GM19328 (cell line): ENCODE results near the gene IZUMO1.
"Not testable (repeated sequence)": the region's sequence is repeated elsewhere in the genome, so short reads cannot be mapped to it uniquely, and the experiment has no call there.

ENCODE experiments used
- ATAC-seq: cut with Tn5 transposase; IDR thresholded peaks from one replicate; pipeline ENCODE4 v1.9.1; 2021; ENCODE audit warnings: mild to moderate bottlenecking, moderate library complexity; ENCODE audit not compliant: unreplicated experiment

Gene IZUMO1

GRCh38 chr19:48714759-48715675, 31.7 kb downstream of the IZUMO1 start:
- ATAC-seq, result no peak

- ATAC-seq, result peak; percentile 85
Measured at GRCh38 chr19:48713864-48714755, 32.6 kb downstream of the IZUMO1 start.

- no peak for ATAC-seq
Measured at GRCh38 chr19:48713041-48713863, 33.5 kb downstream of the IZUMO1 start.

- ATAC-seq, result no peak
Measured at GRCh38 chr19:48711106-48711662, 35.5 kb downstream of the IZUMO1 start.

GRCh38 chr19:48708471-48708870, 38.2 kb downstream of the IZUMO1 start:
- no peak for ATAC-seq

- no peak for ATAC-seq
Measured at GRCh38 chr19:48705431-48705830, 41.3 kb downstream of the IZUMO1 start.

GRCh38 chr19:48703316-48703715, 43.4 kb downstream of the IZUMO1 start:
- no peak for ATAC-seq

- ATAC-seq, result no peak
Measured at GRCh38 chr19:48702701-48703100, 44.0 kb downstream of the IZUMO1 start.

GRCh38 chr19:48698046-48698445, 48.7 kb downstream of the IZUMO1 start:
- no peak for ATAC-seq

- ATAC-seq, result no peak
Measured at GRCh38 chr19:48696353-48697010, 50.2 kb downstream of the IZUMO1 start.

GRCh38 chr19:48695743-48696352, 50.9 kb downstream of the IZUMO1 start, which contains the start of gene FUT2:
FUT2 (plus strand) TSS chr19:48695971; CDS start chr19:48702957, 6,986 bp downstream.
- ATAC-seq, result no peak

- ATAC-seq, result not testable (repeated sequence)
Measured at GRCh38 chr19:48693629-48694028, 53.1 kb downstream of the IZUMO1 start.
